H9 (cell line): ENCODE results near the gene DPYD. TPM values are rescaled to one million over a fixed set of nuclear protein-coding genes. Genes with fewer than 3 reads are reported as not detected.

Source experiments
- DNase-seq: peaks from one replicate; pipeline ENCODE4 v3.0.0-alpha.2; 2017
- H2AFZ ChIP-seq: one replicate; pipeline ENCODE4 v1.6.1; 2013; ENCODE audit warnings: mild to moderate bottlenecking, low read length, control low read depth, moderate library complexity
- H2AK5ac ChIP-seq: 2 replicates; pipeline ENCODE4 v1.6.1; 2013; ENCODE audit warnings: low read length, control low read depth, mixed read lengths; ENCODE audit not compliant: insufficient read length
- H2BK120ac ChIP-seq: one replicate; pipeline ENCODE4 v1.6.1; 2013; ENCODE audit warnings: low read depth, mild to moderate bottlenecking, low read length, control low read depth, inconsistent platforms; ENCODE audit not compliant: poor library complexity, severe bottlenecking
- H2BK12ac ChIP-seq: 2 replicates; pipeline ENCODE4 v1.6.1; 2013; ENCODE audit warnings: low read length, control low read depth, mixed read lengths, low read depth; ENCODE audit not compliant: insufficient read length
- H2BK15ac ChIP-seq: 2 replicates; pipeline ENCODE4 v1.6.1; 2013; ENCODE audit warnings: low read depth, low read length, control low read depth
- H2BK20ac ChIP-seq: one replicate; pipeline ENCODE4 v1.6.1; 2013; ENCODE audit warnings: low read depth, mild to moderate bottlenecking, low read length, control low read depth, inconsistent platforms; ENCODE audit not compliant: poor library complexity, severe bottlenecking
- H2BK5ac ChIP-seq: 2 replicates; pipeline ENCODE4 v1.6.1; 2013; ENCODE audit warnings: low read length, control low read depth, mixed read lengths; ENCODE audit not compliant: insufficient read length
- H3K14ac ChIP-seq: 2 replicates; pipeline ENCODE4 v1.6.1; 2013; ENCODE audit warnings: low read length, control low read depth; ENCODE audit not compliant: insufficient read depth
- H3K18ac ChIP-seq: 2 replicates; pipeline ENCODE4 v1.6.1; 2013; ENCODE audit warnings: low read depth, mild to moderate bottlenecking, mixed read lengths, low read length, control low read depth; ENCODE audit not compliant: insufficient read length
- H3K23ac ChIP-seq: 2 replicates; pipeline ENCODE4 v1.6.1; 2013; ENCODE audit warnings: low read length, control low read depth, mixed read lengths, low read depth; ENCODE audit not compliant: insufficient read length
- H3K23me2 ChIP-seq: 2 replicates; pipeline ENCODE4 v1.6.1; 2013; ENCODE audit warnings: low read depth, mild to moderate bottlenecking, mixed read lengths, low read length, control low read depth; ENCODE audit not compliant: insufficient read length, poor library complexity, severe bottlenecking
- H3K27ac ChIP-seq: 2 replicates; pipeline ENCODE4 v1.5.1; 2013; ENCODE audit warnings: low read length, control low read depth, mixed read lengths, low read depth; ENCODE audit not compliant: insufficient read length
- H3K27me3 ChIP-seq: 2 replicates; pipeline ENCODE4 v1.6.1; 2013; ENCODE audit warnings: low read length, control low read depth, inconsistent platforms; ENCODE audit not compliant: insufficient read depth
- H3K4ac ChIP-seq: 2 replicates; pipeline ENCODE4 v1.6.1; 2013; ENCODE audit warnings: low read depth, mild to moderate bottlenecking, control low read depth, inconsistent platforms, low read length, moderate library complexity
- H3K4me1 ChIP-seq: 2 replicates; pipeline ENCODE4 v1.6.1; 2013; ENCODE audit warnings: low read length, control low read depth, inconsistent platforms; ENCODE audit not compliant: insufficient read depth
- H3K4me2 ChIP-seq: 2 replicates; pipeline ENCODE4 v1.6.1; 2013; ENCODE audit warnings: low read length, control low read depth, mixed read lengths; ENCODE audit not compliant: insufficient read length, insufficient read depth
- H3K56ac ChIP-seq: 2 replicates; pipeline ENCODE4 v1.6.1; 2013; ENCODE audit warnings: low read depth, mild to moderate bottlenecking, mixed read lengths, low read length, control low read depth; ENCODE audit not compliant: insufficient read length
- H3K79me1 ChIP-seq: 2 replicates; pipeline ENCODE4 v1.6.1; 2013; ENCODE audit warnings: low read depth, mild to moderate bottlenecking, moderate library complexity, low read length, control low read depth, inconsistent platforms; ENCODE audit not compliant: insufficient read depth, poor library complexity, severe bottlenecking
- H3K79me2 ChIP-seq: 2 replicates; pipeline ENCODE4 v1.6.1; 2013; ENCODE audit warnings: low read length, control low read depth, inconsistent platforms; ENCODE audit not compliant: insufficient read depth
- H3K9ac ChIP-seq: 2 replicates; pipeline ENCODE4 v1.6.1; 2013; ENCODE audit warnings: low read length, control low read depth, mixed read lengths; ENCODE audit not compliant: insufficient read length; ENCODE audit errors: extremely low read depth
- H3K9me3 ChIP-seq: one replicate; pipeline ENCODE4 v1.6.1; 2013; ENCODE audit warnings: low read depth, low read length, inconsistent platforms; ENCODE audit not compliant: control insufficient read depth
- H3T11ph ChIP-seq: one replicate; pipeline ENCODE4 v1.6.1; 2013; ENCODE audit warnings: mild to moderate bottlenecking, low read length, control low read depth, inconsistent platforms
- H4K20me1 ChIP-seq: one replicate; pipeline ENCODE4 v1.6.1; 2013; ENCODE audit not compliant: control insufficient read depth, insufficient read length, insufficient read depth
- H4K5ac ChIP-seq: 2 replicates; pipeline ENCODE4 v1.6.1; 2013; ENCODE audit warnings: low read depth, mild to moderate bottlenecking, mixed read lengths, low read length, control low read depth; ENCODE audit not compliant: insufficient read length
- H4K8ac ChIP-seq: replicated peaks from 2 replicates; pipeline ENCODE4 v1.6.1; 2013; ENCODE audit warnings: low read length, control low read depth, mixed read lengths, low read depth; ENCODE audit not compliant: insufficient read length
- H4K91ac ChIP-seq: 2 replicates; pipeline ENCODE4 v1.6.1; 2013; ENCODE audit warnings: low read depth, mild to moderate bottlenecking, moderate library complexity, mixed read lengths, low read length, control low read depth; ENCODE audit not compliant: insufficient read length
- H3K27ac Mint-ChIP-seq, 3 experiments: 2 replicates in 2 of 3; 3 replicates in 1 of 3; pipeline ENCODE4 v1.8.0; 2020 to 2021; ENCODE audit warnings: mixed read lengths in 3 of 3, mild to moderate bottlenecking in 1 of 3, moderate library complexity in 1 of 3
- H3K27me3 Mint-ChIP-seq: 2 replicates; pipeline ENCODE4 v1.8.0; 2021; ENCODE audit warnings: low read depth, mild to moderate bottlenecking, moderate library complexity, mixed read lengths
- H3K36me3 Mint-ChIP-seq, 3 experiments: 2 replicates in 2 of 3; 3 replicates in 1 of 3; pipeline ENCODE4 v1.8.0; 2020 to 2021; ENCODE audit warnings: low read depth in 3 of 3, mixed read lengths in 3 of 3; ENCODE audit not compliant: insufficient read depth in 1 of 3
- H3K4me1 Mint-ChIP-seq, 2 experiments: 2 replicates each; pipeline ENCODE4 v1.8.0; 2020; ENCODE audit warnings: mixed read lengths in 2 of 2
- H3K4me3 Mint-ChIP-seq, 2 experiments: 2 replicates in 1 of 2; 3 replicates in 1 of 2; pipeline ENCODE4 v1.8.0; 2020 to 2021; ENCODE audit warnings: mild to moderate bottlenecking in 2 of 2, mixed read lengths in 2 of 2, moderate library complexity in 1 of 2
- H3K9me3 Mint-ChIP-seq, 2 experiments: 2 replicates in 1 of 2; 3 replicates in 1 of 2; pipeline ENCODE4 v1.8.0; 2020; ENCODE audit warnings: mild to moderate bottlenecking in 2 of 2, mixed read lengths in 2 of 2, moderate library complexity in 1 of 2
- CTCF ChIP-seq: fragments of 200-600 bp; sonication (generic); conservative IDR thresholded peaks from 3 replicates; pipeline ENCODE4 v1.8.0; 2021; ENCODE audit warnings: antibody characterized with exemption, mild to moderate bottlenecking
- WGBS: extraction: QIAGEN DNeasy Blood & Tissue Kit; methylation state at CpG from one replicate; pipeline ENCODE4 v1.1.7; 2013; ENCODE audit warnings: missing lambda C conversion rate, low lambda C conversion rate, mixed read lengths; ENCODE audit not compliant: insufficient read length; ENCODE audit errors: extremely low coverage; 5-methylcytosine and 5-hydroxymethylcytosine counted together
- total RNA-seq: library from RNA; stranded (reverse); gene quantifications from 2 replicates; pipeline ENCODE4 v1.2.1, GENCODE V29; 2021

The DPYD gene
- total RNA-seq, 1 experiment from 2014 or later, result 0.37 TPM

- no peak overlapping the region for H3K56ac ChIP-seq
- no peak overlapping the region for H3K4me3 Mint-ChIP-seq
- H4K91ac ChIP-seq, result no peak overlapping the region
- H3K79me1 ChIP-seq, result no peaks in the 10 kb centered on the region
- no peak overlapping the region for H2BK12ac ChIP-seq
- no peak overlapping the region for H2BK5ac ChIP-seq
- H3K4me2 ChIP-seq, result no peak overlapping the region
- H4K20me1 ChIP-seq, result no peaks in the 10 kb centered on the region
- H2BK20ac ChIP-seq, result no peak overlapping the region
- H2BK120ac ChIP-seq, result no peak overlapping the region
- no peak for TF ChIP-seq CTCF
- no peak overlapping the region for H2BK15ac ChIP-seq
- no peaks in the 10 kb centered on the region for H3K27me3 ChIP-seq
- H3K36me3 Mint-ChIP-seq, result peaks cover 0 to 2% (median under 1%) of the 10 kb centered on the region in 3 experiments; a peak in 4 of 7 replicates
- no peak overlapping the region for H2AK5ac ChIP-seq
- no peak overlapping the region for H4K5ac ChIP-seq
- no peak overlapping the region for H3K4ac ChIP-seq
- WGBS, result no CpG with 5 or more reads among the region's 3 CpGs
- no peak overlapping the region for H3K14ac ChIP-seq
- no peak overlapping the region for H3K27ac Mint-ChIP-seq
- no peaks in the 10 kb centered on the region for H3K9me3 ChIP-seq
- no peaks in the 10 kb centered on the region for H3K79me2 ChIP-seq
- H3K23me2 ChIP-seq, result no peaks in the 10 kb centered on the region
- no peak overlapping the region for H3K18ac ChIP-seq
- peaks cover 4 to 6% of the 10 kb centered on the region in 2 experiments; a peak in 3 of 4 replicates for H3K4me1 Mint-ChIP-seq
- H3K9me3 Mint-ChIP-seq, result peaks cover 4 to 7% of the 10 kb centered on the region in 2 experiments
- H4K8ac ChIP-seq, result no peak overlapping the region
- H3K23ac ChIP-seq, result no peak overlapping the region
- no peak overlapping the region for H3K27ac ChIP-seq
- H3K9ac ChIP-seq, result no peak overlapping the region
- no peak for DNase-seq
- no peak overlapping the region for H3T11ph ChIP-seq
- H3K4me1 ChIP-seq, result no peaks in the 10 kb centered on the region
- H3K27me3 Mint-ChIP-seq, result no peaks in the 10 kb centered on the region
- H2AFZ ChIP-seq, result no peak overlapping the region
Measured at GRCh38 chr1:97651250-97651649, 269.6 kb downstream of the DPYD start.
